Vagina (tissue), 2 donors: Measurements from ENCODE around the gene ADAT2. TPM values are rescaled to one million over a fixed set of nuclear protein-coding genes. Genes with fewer than 3 reads are reported as not detected.

Experiments
- DNase-seq, 2 donors: peaks; one replicate each; pipeline ENCODE4 v3.0.0-alpha.2; 2017; ENCODE audit errors: extremely low spot score in 2 of 2
- H3K27ac ChIP-seq: fragments of 200-600 bp; sonication (generic); one replicate; pipeline ENCODE4 v1.5.1; 2019
- H3K27me3 ChIP-seq: fragments of 200-600 bp; sonication (generic); one replicate; pipeline ENCODE4 v1.5.1; 2019
- H3K36me3 ChIP-seq, 2 donors: fragments of 200-600 bp; sonication (generic); one replicate each; pipeline ENCODE4 v1.5.1; 2017 to 2019
- H3K4me1 ChIP-seq: fragments of 200-600 bp; sonication (generic); one replicate; pipeline ENCODE4 v1.5.1; 2019
- H3K4me3 ChIP-seq, 2 donors: fragments of 200-600 bp; sonication (generic); 1 replicate in 1 of 2; 2 replicates in 1 of 2; pipeline ENCODE4 v1.5.1; 2016 to 2019
- H3K9me3 ChIP-seq: fragments of 200-600 bp; sonication (generic); one replicate; pipeline ENCODE4 v1.5.1; 2019
- POLR2A ChIP-seq, 2 donors: fragments of 450-650 bp; IDR thresholded peaks; one replicate each; pipeline ENCODE4 v1.6.1; 2017; ENCODE audit warnings: antibody characterized with exemption in 2 of 2, mild to moderate bottlenecking in 2 of 2, moderate library complexity in 2 of 2
- POLR2AphosphoS5 ChIP-seq, 2 donors: sonication (generic); formaldehyde crosslinking; IDR thresholded peaks; one replicate each; pipeline ENCODE4 v1.9.0; 2017; ENCODE audit warnings: antibody characterized with exemption in 2 of 2, mild to moderate bottlenecking in 2 of 2, low read depth in 1 of 2; ENCODE audit not compliant: insufficient read depth in 1 of 2
- intact Hi-C: fragments of 100-400 bp; cut with DNase I; formaldehyde crosslinking; loops from one replicate; pipeline ENCODE4 v1.15.1; 2023
- total RNA-seq: library from RNA; depleted of rRNA; stranded (reverse); fragments of >200 nt; gene quantifications from one replicate; pipeline ENCODE4 v1.2.3, GENCODE V29; 2016
- TF ChIP-seq, protein P1 (sequence below), 3 experiments: fragments of 450-650 bp in 2 of 3; fragments of 200-600 bp in 1 of 3; sonication (generic) in 1 of 3; IDR thresholded peaks; one replicate each; pipeline ENCODE4 v1.5.1; 2017 to 2019; ENCODE audit warnings: antibody characterized with exemption in 3 of 3, mild to moderate bottlenecking in 2 of 3, moderate library complexity in 2 of 3

Gene ADAT2
- total RNA-seq, 1 donor from 2014 or later, result 5.9 TPM

DNA sequence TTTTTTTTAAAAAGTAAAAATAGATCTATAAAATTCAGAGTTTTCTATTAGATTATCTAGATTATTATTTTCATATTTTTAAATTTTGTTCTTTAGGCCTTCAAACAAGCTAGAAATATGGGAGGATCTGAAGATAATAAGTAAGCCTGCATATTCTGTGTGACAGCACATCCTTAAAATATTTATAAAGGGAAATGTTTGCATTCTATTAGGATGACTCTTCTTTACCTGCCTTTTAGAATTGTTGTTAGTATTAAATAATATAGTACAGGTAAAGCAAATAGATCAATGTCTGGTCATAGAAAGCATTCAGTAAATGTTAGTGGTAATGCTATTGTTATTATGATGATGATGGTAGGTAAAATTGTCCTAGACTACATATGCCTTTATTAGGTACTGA, 17.5 kb upstream of the ADAT2 start:
- intact Hi-C loops, result no loop called here
- no peaks in the 10 kb centered on the region for H3K27me3 ChIP-seq
- no peaks in the 10 kb centered on the region for H3K4me1 ChIP-seq
- no peak for DNase-seq
- peaks cover 0 to 33% of the 10 kb centered on the region in 2 donors for H3K36me3 ChIP-seq
- H3K9me3 ChIP-seq, result no peaks in the 10 kb centered on the region
- no peak overlapping the region for H3K4me3 ChIP-seq
- TF ChIP-seq POLR2A (IDR thresholded peaks at IDR 0.05) (no peak), POLR2AphosphoS5 (IDR thresholded peaks at IDR 0.05; ENCODE audit: insufficient read depth in 1 of 2, low read depth in 1 of 2) (no peak)
- TF ChIP-seq, protein P1, sequence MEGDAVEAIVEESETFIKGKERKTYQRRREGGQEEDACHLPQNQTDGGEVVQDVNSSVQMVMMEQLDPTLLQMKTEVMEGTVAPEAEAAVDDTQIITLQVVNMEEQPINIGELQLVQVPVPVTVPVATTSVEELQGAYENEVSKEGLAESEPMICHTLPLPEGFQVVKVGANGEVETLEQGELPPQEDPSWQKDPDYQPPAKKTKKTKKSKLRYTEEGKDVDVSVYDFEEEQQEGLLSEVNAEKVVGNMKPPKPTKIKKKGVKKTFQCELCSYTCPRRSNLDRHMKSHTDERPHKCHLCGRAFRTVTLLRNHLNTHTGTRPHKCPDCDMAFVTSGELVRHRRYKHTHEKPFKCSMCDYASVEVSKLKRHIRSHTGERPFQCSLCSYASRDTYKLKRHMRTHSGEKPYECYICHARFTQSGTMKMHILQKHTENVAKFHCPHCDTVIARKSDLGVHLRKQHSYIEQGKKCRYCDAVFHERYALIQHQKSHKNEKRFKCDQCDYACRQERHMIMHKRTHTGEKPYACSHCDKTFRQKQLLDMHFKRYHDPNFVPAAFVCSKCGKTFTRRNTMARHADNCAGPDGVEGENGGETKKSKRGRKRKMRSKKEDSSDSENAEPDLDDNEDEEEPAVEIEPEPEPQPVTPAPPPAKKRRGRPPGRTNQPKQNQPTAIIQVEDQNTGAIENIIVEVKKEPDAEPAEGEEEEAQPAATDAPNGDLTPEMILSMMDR (IDR thresholded peaks at IDR 0.05), result no peak
- H3K27ac ChIP-seq, result no peak overlapping the region

DNA sequence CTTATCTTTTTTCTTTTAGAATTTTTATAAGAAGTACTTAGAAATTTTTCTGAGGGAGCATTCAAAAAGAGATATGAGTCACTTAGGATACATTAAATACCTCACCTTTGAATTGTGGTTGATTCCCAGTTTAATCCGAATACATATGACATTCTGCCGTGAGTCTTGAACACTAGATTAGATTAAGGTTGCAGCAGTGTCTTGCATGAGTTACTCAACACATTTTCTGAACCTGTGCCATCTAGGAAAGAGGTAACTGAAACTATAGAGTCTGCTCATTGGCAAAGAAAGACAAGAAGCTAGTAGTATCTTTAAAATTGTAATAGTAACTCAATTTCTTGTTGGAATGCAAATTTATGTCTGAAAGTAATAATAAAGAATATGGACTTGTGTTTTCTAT, 15.1 kb upstream of the ADAT2 start:
- no peak for DNase-seq
- Histone ChIP-seq H3K36me3 (peaks cover 0 to 29% of the 10 kb centered on the region in 2 donors), H3K27me3 (no peaks in the 10 kb centered on the region), H3K9me3 (no peaks in the 10 kb centered on the region), H3K4me3 (no peak overlapping the region), H3K4me1 (no peaks in the 10 kb centered on the region), H3K27ac (no peak overlapping the region)
- intact Hi-C loops, result no loop called here
- TF ChIP-seq POLR2AphosphoS5 (IDR thresholded peaks at IDR 0.05; ENCODE audit: insufficient read depth in 1 of 2, low read depth in 1 of 2) (no peak), POLR2A (IDR thresholded peaks at IDR 0.05) (no peak)
- TF ChIP-seq, protein P1 (IDR thresholded peaks at IDR 0.05), result no peak

DNA sequence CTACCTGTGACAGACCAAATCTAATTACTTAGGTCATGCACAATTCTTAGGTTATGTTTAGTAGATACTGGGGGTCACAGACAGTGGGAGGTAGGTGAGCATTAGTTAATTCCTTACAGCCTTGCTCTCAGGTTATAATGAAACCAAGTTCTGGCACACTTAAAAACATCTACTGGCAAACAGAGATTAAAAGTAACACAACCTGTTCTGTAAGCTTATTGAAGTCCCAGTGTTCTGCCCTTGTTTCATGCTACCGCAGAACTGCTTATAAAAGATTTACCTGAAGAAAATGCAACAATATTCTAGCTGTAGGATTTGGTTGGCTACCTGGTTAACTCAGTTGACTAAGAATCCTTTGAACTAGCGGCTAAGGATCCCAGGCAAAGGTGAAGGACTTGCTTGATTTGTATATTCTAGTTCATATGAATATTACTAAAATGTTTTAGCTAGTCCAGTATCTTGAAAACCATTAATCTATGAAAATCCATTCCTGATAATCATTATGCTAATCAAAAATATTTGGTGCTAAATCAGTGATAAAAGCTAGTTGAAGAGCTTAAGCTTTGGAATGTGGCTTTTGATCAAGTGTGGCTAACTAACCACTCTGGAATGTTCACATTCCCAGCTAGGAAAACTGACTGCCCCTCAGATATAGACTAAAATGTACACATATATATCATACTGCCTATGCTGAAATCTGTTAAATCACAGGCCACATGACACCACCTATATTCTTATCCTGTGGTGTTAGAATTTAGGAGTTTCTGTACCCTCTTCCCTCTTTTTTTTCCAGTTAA, 7.3 kb upstream of the ADAT2 start:
- Histone ChIP-seq H3K27ac (no peak overlapping the region), H3K4me1 (peaks cover 33% of the 10 kb centered on the region), H3K9me3 (no peaks in the 10 kb centered on the region), H3K27me3 (no peaks in the 10 kb centered on the region), H3K4me3 (no peak overlapping the region), H3K36me3 (peaks cover 0 to 14% of the 10 kb centered on the region in 2 donors)
- no peak for TF ChIP-seq POLR2AphosphoS5 (IDR thresholded peaks at IDR 0.05; ENCODE audit: insufficient read depth in 1 of 2, low read depth in 1 of 2)
- TF ChIP-seq, protein P1 (IDR thresholded peaks at IDR 0.05), result no peak
- no peak for TF ChIP-seq POLR2A (IDR thresholded peaks at IDR 0.05)
- no peak for DNase-seq
- intact Hi-C loops, result no loop called here

DNA sequence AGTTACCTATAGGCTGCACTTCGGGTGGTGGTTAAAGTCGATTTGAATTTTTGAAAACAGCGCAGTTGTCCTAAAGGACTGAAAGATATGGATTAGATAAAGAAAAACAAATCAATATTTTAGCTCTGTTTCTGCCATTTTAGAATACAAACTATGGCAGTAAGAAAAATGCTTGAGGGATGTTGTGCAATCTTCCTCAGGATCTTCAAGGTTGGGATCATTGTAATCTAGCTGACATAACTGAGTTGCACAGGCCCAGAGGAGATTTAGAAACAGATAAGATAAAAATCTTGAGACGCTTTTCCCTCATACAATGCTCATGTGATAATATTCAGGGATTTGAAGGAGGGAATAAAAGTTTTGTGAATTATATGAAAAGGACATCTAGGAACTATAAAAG, 1.0 kb upstream of the ADAT2 start:
- peaks cover 26% of the 10 kb centered on the region for H3K4me1 ChIP-seq
- peak overlapping the region; percentile 73 for H3K4me3 ChIP-seq

More for the DNA sequence above, 1.0 kb upstream of the ADAT2 start:
- TF ChIP-seq POLR2AphosphoS5 (IDR thresholded peaks at IDR 0.05; ENCODE audit: insufficient read depth in 1 of 2, low read depth in 1 of 2) (no peak), POLR2A (IDR thresholded peaks at IDR 0.05) (no peak)
- TF ChIP-seq, protein P1 (IDR thresholded peaks at IDR 0.05), result no peak
- intact Hi-C loops, result no loop called here
- H3K27ac ChIP-seq, result peak overlapping the region; percentile 62
- no peaks in the 10 kb centered on the region for H3K9me3 ChIP-seq
- no peaks in the 10 kb centered on the region for H3K36me3 ChIP-seq
- H3K27me3 ChIP-seq, result no peaks in the 10 kb centered on the region
- no peak for DNase-seq
